Loucy (cell line): ENCODE results near the gene GCA.

Experiments used
- H2AFZ ChIP-seq: fragments of 200-600 bp; sonication (generic); 2 replicates; pipeline ENCODE4 v1.6.0; 2016; ENCODE audit warnings: antibody characterized with exemption, mild to moderate bottlenecking, low read length, moderate library complexity
- H3F3A ChIP-seq: fragments of 200-600 bp; 2 replicates; pipeline ENCODE4 v1.6.0; 2016; ENCODE audit warnings: antibody characterized with exemption, low read depth, mild to moderate bottlenecking
- H3K27me3 ChIP-seq: fragments of 200-600 bp; sonication (generic); 2 replicates; pipeline ENCODE4 v1.6.1; 2014; ENCODE audit warnings: low read length, mild to moderate bottlenecking; ENCODE audit not compliant: insufficient read depth, poor library complexity, severe bottlenecking
- H3K36me3 ChIP-seq: fragments of 200-600 bp; sonication (generic); 2 replicates; pipeline ENCODE4 v1.6.1; 2016; ENCODE audit warnings: low read length; ENCODE audit not compliant: insufficient read depth
- H3K4me1 ChIP-seq: fragments of 200-600 bp; sonication (generic); 2 replicates; pipeline ENCODE4 v1.5.1; 2014; ENCODE audit warnings: low read length, mild to moderate bottlenecking; ENCODE audit not compliant: insufficient read depth, poor library complexity, severe bottlenecking
- H3K4me2 ChIP-seq: fragments of 200-600 bp; sonication (generic); 2 replicates; pipeline ENCODE4 v1.6.0; 2014; ENCODE audit warnings: antibody characterized with exemption, low read length, low read depth, mild to moderate bottlenecking; ENCODE audit not compliant: poor library complexity, severe bottlenecking
- H3K4me3 ChIP-seq: fragments of 200-600 bp; sonication (generic); 2 replicates; pipeline ENCODE4 v1.5.1; 2014; ENCODE audit warnings: low read length, mild to moderate bottlenecking, mixed read lengths; ENCODE audit not compliant: poor library complexity, severe bottlenecking
- H3K79me2 ChIP-seq: fragments of 200-600 bp; sonication (generic); 2 replicates; pipeline ENCODE4 v1.6.1; 2014; ENCODE audit warnings: low read length; ENCODE audit not compliant: insufficient read depth
- H3K9ac ChIP-seq: fragments of 200-600 bp; sonication (generic); 2 replicates; pipeline ENCODE4 v1.6.0; 2014; ENCODE audit warnings: mild to moderate bottlenecking, low read depth, low read length, moderate library complexity; ENCODE audit not compliant: poor library complexity, severe bottlenecking
- H3K9me2 ChIP-seq: fragments of 200-600 bp; sonication (generic); replicated peaks from 2 replicates; pipeline ENCODE4 v1.6.1; 2016; ENCODE audit warnings: low read depth, low read length, mixed read lengths
- H3K9me3 ChIP-seq: fragments of 200-600 bp; sonication (generic); 2 replicates; pipeline ENCODE4 v1.6.1; 2014; ENCODE audit warnings: mild to moderate bottlenecking, antibody characterized with exemption, low read length, low read depth; ENCODE audit not compliant: insufficient read depth
- H4K20me1 ChIP-seq: fragments of 200-600 bp; sonication (generic); 2 replicates; pipeline ENCODE4 v1.6.0; 2014; ENCODE audit warnings: antibody characterized with exemption, low read length, mild to moderate bottlenecking; ENCODE audit not compliant: insufficient read depth, poor library complexity, severe bottlenecking
- EZH2phosphoT487 ChIP-seq: fragments of 200-600 bp; IDR thresholded peaks from 2 replicates; pipeline ENCODE4 v1.6.1; 2018; ENCODE audit warnings: antibody characterized with exemption, mild to moderate bottlenecking, moderate library complexity, borderline replicate concordance
- TF ChIP-seq, protein P1 (sequence below): fragments of 200-600 bp; sonication (generic); conservative IDR thresholded peaks from 2 replicates; pipeline ENCODE4 v1.5.1; 2014; ENCODE audit warnings: mild to moderate bottlenecking, antibody characterized with exemption, low read length

The GCA gene

DNA sequence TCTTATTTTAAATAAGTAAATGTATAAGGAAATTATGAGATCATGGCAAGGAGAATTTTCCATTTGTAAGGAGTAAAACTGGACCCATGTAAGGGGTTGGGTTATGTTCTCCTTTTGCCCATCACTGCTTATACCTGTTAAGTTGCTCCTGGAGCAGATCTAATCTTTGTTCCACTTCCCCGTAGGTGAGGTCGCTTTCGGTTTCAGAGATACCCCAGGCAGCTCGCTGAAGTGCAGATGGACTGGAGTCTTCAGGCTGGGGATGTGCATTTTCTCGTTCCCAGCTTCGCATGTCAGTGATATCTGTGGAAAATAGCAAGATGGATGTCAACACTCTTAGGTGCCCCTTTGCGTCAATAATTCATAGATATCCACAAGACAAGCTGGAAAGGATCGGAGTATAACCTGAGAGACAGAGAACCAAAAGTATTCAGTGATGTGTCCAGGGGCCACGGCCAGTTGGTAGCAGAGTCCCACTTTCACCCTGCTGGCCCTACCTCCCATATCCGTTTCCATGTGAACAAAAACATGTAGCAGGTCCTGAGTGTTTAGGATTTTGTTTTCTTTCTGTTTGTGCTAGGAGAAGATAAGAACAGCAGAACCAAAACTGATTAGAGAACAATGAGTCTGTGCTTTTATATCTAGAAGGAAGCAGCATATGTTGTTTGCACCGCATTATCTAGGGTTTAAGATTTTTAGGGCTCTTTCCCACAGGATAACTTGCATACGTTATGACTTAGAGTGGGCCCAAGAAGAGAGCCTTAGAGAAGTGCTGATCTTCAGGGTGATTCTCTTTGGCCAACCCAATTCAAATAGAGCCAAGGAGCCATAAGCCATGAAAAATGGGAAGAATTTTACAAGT, 36.0 kb downstream of the GCA start:
- H4K20me1 ChIP-seq: no peaks in the 10 kb centered on the region
- no peaks in the 10 kb centered on the region for H3F3A ChIP-seq
- H3K4me3 ChIP-seq: no peak overlapping the region
- TF ChIP-seq, protein P1, sequence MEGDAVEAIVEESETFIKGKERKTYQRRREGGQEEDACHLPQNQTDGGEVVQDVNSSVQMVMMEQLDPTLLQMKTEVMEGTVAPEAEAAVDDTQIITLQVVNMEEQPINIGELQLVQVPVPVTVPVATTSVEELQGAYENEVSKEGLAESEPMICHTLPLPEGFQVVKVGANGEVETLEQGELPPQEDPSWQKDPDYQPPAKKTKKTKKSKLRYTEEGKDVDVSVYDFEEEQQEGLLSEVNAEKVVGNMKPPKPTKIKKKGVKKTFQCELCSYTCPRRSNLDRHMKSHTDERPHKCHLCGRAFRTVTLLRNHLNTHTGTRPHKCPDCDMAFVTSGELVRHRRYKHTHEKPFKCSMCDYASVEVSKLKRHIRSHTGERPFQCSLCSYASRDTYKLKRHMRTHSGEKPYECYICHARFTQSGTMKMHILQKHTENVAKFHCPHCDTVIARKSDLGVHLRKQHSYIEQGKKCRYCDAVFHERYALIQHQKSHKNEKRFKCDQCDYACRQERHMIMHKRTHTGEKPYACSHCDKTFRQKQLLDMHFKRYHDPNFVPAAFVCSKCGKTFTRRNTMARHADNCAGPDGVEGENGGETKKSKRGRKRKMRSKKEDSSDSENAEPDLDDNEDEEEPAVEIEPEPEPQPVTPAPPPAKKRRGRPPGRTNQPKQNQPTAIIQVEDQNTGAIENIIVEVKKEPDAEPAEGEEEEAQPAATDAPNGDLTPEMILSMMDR: no peak
- TF ChIP-seq EZH2phosphoT487: no peak
- H3K9me2 ChIP-seq: 0 out of 2 replicates have a peak, but pooled peaks cover 3% of the 10 kb centered on the region
- H3K36me3 ChIP-seq: no peaks in the 10 kb centered on the region
- H3K9ac ChIP-seq: no peak overlapping the region
- H3K9me3 ChIP-seq: no peaks in the 10 kb centered on the region
- H3K4me1 ChIP-seq: no peaks in the 10 kb centered on the region
- H3K27me3 ChIP-seq: no peaks in the 10 kb centered on the region
- no peak overlapping the region for H3K4me2 ChIP-seq
- no peak overlapping the region for H2AFZ ChIP-seq
- no peaks in the 10 kb centered on the region for H3K79me2 ChIP-seq

DNA sequence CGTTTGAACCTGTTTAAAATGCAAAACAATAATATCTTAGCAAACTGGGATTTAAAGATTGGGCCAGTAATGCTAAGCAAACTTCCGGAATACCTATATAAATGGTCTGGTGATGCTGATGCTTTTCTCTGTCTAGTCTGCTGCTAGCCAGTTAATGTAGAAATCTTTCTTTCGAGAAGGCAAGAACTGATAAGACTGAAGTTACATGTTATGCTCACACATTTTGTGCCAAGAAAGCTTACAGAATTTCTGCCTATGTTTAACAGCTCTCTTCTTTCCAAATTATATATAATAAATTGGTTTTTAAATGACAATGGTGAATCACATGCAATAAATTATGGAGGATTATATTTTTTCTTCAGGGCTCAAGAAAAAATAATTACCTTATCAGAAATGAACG, 37.9 kb downstream of the GCA start:
- H3F3A ChIP-seq: no peaks in the 10 kb centered on the region
- H4K20me1 ChIP-seq: no peaks in the 10 kb centered on the region
- H3K4me3 ChIP-seq: no peak overlapping the region
- no peaks in the 10 kb centered on the region for H3K4me1 ChIP-seq
- TF ChIP-seq, protein P1: no peak
- no peaks in the 10 kb centered on the region for H3K27me3 ChIP-seq
- 0 out of 2 replicates have a peak, but pooled peaks cover 3% of the 10 kb centered on the region for H3K9me2 ChIP-seq
- H3K36me3 ChIP-seq: no peaks in the 10 kb centered on the region
- no peaks in the 10 kb centered on the region for H3K9me3 ChIP-seq
- H3K9ac ChIP-seq: no peak overlapping the region
- H3K79me2 ChIP-seq: no peaks in the 10 kb centered on the region
- no peak overlapping the region for H3K4me2 ChIP-seq
- no peak overlapping the region for H2AFZ ChIP-seq

DNA sequence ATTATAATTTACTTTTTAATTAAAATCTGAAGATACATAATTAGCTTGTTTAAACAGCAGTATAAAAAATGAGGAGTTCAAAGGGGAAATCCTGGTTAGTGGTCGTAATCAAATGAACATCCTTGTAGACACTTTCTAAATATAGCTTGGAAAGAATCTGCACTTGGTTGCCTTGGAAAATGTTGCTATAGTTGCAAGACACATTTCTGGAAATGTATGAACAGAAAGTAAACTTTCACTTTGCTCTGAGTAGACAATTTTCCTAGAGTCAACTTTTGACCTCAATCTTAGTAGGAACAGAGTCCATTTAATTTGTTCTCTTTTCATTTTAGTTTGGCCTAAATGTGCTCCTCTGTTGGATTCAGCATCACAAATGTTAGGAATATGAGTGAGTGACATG, 38.3 kb downstream of the GCA start:
- no peak overlapping the region for H2AFZ ChIP-seq
- no peak for TF ChIP-seq EZH2phosphoT487
- H3K9ac ChIP-seq: no peak overlapping the region
- H3K79me2 ChIP-seq: no peaks in the 10 kb centered on the region
- no peaks in the 10 kb centered on the region for H3K27me3 ChIP-seq
- H3K4me3 ChIP-seq: no peak overlapping the region
- H3K4me1 ChIP-seq: no peaks in the 10 kb centered on the region
- H3F3A ChIP-seq: no peaks in the 10 kb centered on the region
- H3K9me3 ChIP-seq: no peaks in the 10 kb centered on the region
- no peak overlapping the region for H3K4me2 ChIP-seq
- 0 out of 2 replicates have a peak, but pooled peaks cover 3% of the 10 kb centered on the region for H3K9me2 ChIP-seq
- no peaks in the 10 kb centered on the region for H4K20me1 ChIP-seq
- no peaks in the 10 kb centered on the region for H3K36me3 ChIP-seq

DNA sequence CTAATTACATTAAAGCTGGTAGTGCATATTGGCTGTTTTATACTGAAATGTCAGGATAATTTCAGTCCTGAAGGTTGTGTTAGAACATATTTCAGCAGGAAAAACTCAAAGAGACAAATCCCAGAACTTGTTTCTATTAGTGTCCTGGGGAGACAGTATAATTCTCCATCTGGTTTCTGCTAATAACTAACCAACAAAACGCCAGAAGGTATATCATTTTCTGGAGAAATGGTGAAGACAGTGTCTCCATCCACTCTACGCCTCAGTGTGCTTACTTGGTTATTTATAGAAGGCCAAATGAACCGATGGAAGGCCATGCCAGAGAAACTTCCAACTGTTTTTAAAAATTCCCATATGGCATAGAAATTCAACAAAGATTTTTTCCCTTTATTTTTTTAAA, 41.6 kb downstream of the GCA start:
- Histone ChIP-seq H3K27me3 (no peaks in the 10 kb centered on the region), H3K4me2 (no peak overlapping the region), H3K9ac (no peak overlapping the region), H4K20me1 (no peaks in the 10 kb centered on the region), H2AFZ (no peak overlapping the region), H3K79me2 (no peaks in the 10 kb centered on the region), H3K9me2 (no peaks in the 10 kb centered on the region), H3K9me3 (no peaks in the 10 kb centered on the region), H3K4me1 (no peaks in the 10 kb centered on the region), H3F3A (no peaks in the 10 kb centered on the region), H3K36me3 (no peaks in the 10 kb centered on the region), H3K4me3 (no peak overlapping the region)
- TF ChIP-seq, protein P1: no peak
- TF ChIP-seq EZH2phosphoT487: no peak
